HG03025 (cell line): ENCODE results near the gene STAM2.
"Not testable (repeated sequence)": the region's sequence is repeated elsewhere in the genome, so short reads cannot be mapped to it uniquely, and the experiment has no call there.

Experiments
- ATAC-seq: cut with Tn5 transposase; IDR thresholded peaks from one replicate; pipeline ENCODE4 v1.9.1; 2021; ENCODE audit warnings: mild to moderate bottlenecking, moderate library complexity; ENCODE audit not compliant: unreplicated experiment, low FRiP score

The STAM2 gene

GRCh38 chr2:152175368-152176112 is at the start of gene STAM2:
STAM2 (minus strand) TSS chr2:152175763; CDS start chr2:152175642, 121 bp downstream.
- ATAC-seq = peak; percentile 81

- ATAC-seq = no peak
These were observed 48.4 kb upstream of the STAM2 start for GRCh38 chr2:152223977-152224376.

- no peak for ATAC-seq
These were observed 47.5 kb upstream of the STAM2 start for GRCh38 chr2:152222975-152223637.

- no peak for ATAC-seq
These were observed 46.3 kb upstream of the STAM2 start for GRCh38 chr2:152221839-152222238.

GRCh38 chr2:152219077-152219828 is 43.7 kb upstream of the STAM2 start:
- no peak for ATAC-seq

DNA sequence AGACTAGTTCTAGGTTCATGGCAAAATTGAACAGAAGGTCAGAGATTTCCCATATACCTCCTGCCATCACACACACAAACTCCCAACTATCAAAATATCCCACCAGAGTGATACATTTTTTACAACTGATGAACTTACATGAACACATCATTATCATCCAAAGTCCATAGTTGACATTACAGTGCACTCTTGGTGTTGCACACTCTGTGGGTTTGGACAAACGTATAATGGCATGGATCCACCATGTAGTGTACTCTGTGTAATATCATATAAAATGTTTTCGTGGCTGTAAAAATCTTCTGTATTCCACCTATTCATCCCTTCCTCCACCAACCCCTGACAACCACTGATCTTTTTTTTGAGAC is 25.9 kb upstream of the STAM2 start:
- no peak for ATAC-seq

DNA sequence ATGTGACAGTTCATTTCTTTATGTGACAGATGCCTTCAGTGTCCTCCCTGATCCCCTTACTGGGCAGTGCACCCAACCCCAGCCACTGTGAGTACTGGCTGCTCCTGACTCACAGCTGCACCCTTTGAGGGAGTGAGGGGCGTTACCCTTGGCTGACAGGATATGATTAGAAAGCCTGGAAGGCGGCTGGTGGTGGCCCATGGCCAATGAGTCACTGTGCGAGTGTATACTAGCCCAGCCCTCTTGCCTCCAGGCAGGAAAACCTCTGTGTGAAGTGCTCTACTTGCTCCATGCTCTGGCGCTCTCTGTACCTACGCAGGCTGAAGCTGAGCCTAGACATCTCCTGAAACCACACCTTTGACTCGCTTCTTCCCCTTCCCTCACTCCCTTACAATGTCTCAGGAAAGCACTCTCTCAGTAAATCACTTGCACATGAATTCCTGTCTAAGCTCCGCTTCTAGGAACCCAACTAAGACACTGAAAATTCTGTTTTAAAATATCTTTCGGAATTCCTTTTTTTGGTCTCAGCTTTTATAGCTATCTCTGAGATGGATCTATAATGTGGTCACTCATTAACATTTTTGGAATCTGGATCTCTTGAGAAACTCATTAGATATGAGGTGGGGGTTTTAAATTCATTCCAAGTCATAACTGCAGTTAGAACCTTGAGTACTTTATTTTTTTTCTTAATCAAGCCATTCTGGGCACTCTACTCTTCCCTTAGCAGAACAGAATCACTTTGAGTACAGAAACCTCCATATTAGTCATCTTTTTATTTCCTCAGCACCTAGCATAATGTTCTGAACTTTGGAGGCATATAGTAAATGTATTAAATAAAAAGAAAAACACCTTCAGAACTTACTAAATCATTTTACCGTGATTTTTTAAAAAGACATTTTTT is 25.3 kb upstream of the STAM2 start:
- ATAC-seq = no peak

GRCh38 chr2:152200101-152200500 is 24.5 kb upstream of the STAM2 start:
- no peak for ATAC-seq

GRCh38 chr2:152198499-152198898 is 22.9 kb upstream of the STAM2 start:
- no peak for ATAC-seq

DNA sequence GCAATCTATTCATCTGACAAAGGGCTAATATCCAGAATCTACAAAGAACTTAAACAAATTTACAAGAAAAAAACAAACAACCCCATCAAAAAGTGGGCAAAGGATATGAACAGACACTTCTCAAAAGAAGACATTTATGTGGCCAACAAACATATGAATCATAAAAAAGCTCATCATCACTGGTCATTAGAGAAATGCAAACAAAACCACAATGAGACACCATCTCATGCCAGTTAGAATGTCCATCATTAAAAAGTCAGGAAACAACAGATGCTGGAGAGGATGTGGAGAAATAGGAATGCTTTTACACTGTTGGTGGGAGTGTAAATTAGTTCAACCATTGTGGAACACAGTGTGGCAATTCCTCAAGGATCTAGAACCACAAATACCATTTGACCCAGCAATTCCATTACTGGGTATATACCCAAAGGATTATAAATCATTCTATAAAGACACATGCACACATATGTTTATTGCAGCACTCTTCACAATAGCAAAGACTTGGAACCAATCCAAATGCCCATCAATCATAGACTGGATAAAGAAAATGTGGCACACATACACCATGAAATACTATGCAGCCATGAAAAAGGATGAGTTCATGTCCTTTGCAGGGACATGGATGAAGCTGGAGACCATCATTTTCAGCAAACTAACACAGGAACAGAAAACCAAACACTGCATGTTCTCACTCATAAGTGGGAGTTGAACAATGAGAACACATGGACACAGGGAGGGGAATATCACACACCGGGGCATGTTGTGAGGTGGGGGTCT is 22.1 kb upstream of the STAM2 start:
- ATAC-seq = not testable (repeated sequence)

DNA sequence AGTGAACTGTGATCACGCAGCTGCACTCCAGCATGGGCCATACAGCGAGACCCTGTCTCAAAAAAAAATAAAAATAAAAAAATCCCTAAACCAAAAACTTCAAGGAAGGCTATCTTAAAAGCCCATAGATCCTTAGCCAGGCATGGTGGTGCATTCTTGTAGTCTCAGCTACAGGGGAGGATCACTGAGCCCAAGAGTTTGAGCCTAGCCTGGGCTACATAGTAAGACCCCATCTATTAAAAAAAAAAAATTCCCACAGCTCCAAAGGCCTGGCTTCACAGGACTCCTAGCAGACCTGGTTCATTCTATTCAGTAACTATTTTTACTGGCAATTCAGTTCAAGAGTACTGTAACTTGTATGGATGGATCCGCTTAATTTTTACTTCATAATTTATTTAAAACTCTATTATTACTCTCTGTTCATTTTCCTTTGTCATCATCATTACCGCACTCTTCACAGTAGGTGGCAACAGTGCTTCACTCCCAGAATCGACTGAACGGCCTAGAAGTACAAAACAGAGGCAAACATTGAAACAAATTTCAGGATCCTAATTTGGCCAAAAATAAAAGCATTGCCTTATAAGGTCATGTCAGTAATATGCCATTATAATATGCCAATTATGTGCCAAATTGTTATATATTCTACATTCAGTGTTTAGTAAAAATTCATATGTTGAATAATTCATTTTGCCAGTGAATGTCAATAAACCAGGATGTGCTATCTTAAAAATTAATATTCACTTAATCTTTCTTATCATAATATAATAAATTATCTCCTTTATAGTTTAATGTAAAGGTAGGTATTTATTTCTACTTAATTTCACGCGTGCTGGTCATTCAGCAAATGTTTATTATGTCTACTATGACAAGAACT is 14.3 kb upstream of the STAM2 start:
- no peak for ATAC-seq

GRCh38 chr2:152186808-152187207 is 11.2 kb upstream of the STAM2 start:
- not testable (repeated sequence) for ATAC-seq

- no peak for ATAC-seq
These were observed 10.7 kb upstream of the STAM2 start for GRCh38 chr2:152186262-152186661.

GRCh38 chr2:152183401-152184073 is 8.0 kb upstream of the STAM2 start:
- ATAC-seq = no peak

- not testable (repeated sequence) for ATAC-seq
These were observed 2.1 kb upstream of the STAM2 start for GRCh38 chr2:152177667-152178066.

DNA sequence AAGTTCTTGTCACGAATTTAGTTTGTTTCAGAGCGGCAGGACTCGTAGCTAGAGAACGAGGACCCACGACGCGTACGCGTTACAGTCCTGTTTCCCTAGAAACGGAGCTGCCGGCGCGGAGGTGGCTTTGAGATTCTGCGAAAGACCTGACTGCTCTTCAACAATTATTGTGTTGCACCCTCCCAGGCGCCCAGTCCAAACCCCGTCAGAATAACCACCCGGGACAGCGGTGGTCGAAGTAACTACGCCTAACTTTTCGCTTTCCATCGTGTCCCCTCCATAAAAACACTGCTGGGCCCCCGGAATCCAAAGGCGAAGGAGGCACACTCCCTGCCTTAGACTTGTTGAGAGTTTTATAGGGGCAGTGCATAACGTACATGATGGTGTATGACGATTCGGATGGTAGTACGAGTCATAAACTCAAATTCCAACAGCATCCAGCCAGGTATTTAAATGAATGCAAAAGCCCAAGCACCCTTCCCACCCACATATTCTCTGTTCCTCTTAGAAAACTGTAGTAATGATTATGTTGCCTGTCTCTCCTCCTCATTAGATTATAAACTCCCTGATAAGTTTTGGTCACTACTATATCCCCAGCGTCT is 651 bp upstream of the STAM2 start:
- peak; percentile 33 for ATAC-seq

- peak; percentile 17 for ATAC-seq
These were observed 573 bp downstream of the STAM2 start for GRCh38 chr2:152175012-152175367.

- ATAC-seq = no peak
These were observed 989 bp downstream of the STAM2 start for GRCh38 chr2:152174574-152174973.
